Transverse colon (tissue), 3 donors: ENCODE results near the gene NOX4.
"Not testable (repeated sequence)": the region's sequence is repeated elsewhere in the genome, so short reads cannot be mapped to it uniquely, and the experiment has no call there.

ENCODE experiments used
- CTCF ChIP-seq, 5 experiments: fragments of 200-600 bp in 3 of 5; fragments of 450-650 bp in 2 of 5; sonication (generic) in 3 of 5; IDR thresholded peaks; 1 replicate in 2 of 5; 2 replicates in 3 of 5; pipeline ENCODE4 v1.5.1; 2016 to 2017; ENCODE audit warnings: antibody characterized with exemption in 5 of 5, inconsistent platforms in 3 of 5, mild to moderate bottlenecking in 2 of 5, moderate library complexity in 1 of 5
- EP300 ChIP-seq: sonication (generic); formaldehyde crosslinking; IDR thresholded peaks from one replicate; pipeline ENCODE4 v1.6.1; 2017; ENCODE audit warnings: antibody characterized with exemption, low read depth
- POLR2A ChIP-seq: fragments of 450-650 bp; IDR thresholded peaks from one replicate; pipeline ENCODE4 v1.6.1; 2016; ENCODE audit warnings: antibody characterized with exemption, mild to moderate bottlenecking, moderate library complexity

- TF ChIP-seq CTCF (IDR thresholded peaks at IDR 0.05); POLR2A; EP300: not testable (repeated sequence)
Measured at GRCh38 chr11:89410666-89411065, 80.5 kb downstream of the NOX4 start.
